Endothelial cell of umbilical vein (primary cell): ENCODE results near the gene PPP1R16B. TPM values are rescaled to one million over a fixed set of nuclear protein-coding genes. Genes with fewer than 3 reads are reported as not detected.

ENCODE experiments used
- BruUV-seq: library from RNA; stranded (reverse); fragments of 400-500 nt; replicated peaks from 2 replicates; lab custom pipeline; 2021; lab: Mats Ljungman, UMichigan
- CTCF ChIA-PET: fragments of 300-600, 350-600 bp; sonication (Branson Sonifier 250); formaldehyde crosslinking; loops from one replicate; lab custom pipeline; 2021; ENCODE audit warnings: antibody characterized with exemption, inconsistent platforms; lab: Charles Lee
- POLR2A ChIA-PET: fragments of 300-600, 350-600 bp; sonication (Branson Sonifier 250); formaldehyde crosslinking; loops from one replicate; lab custom pipeline; 2021; ENCODE audit warnings: antibody characterized with exemption, inconsistent platforms; lab: Charles Lee
- DNase-seq: peaks from one replicate; pipeline ENCODE4 v3.0.0-alpha.2; 2011; ENCODE audit warnings: low read depth, low spot score
- FAIRE-seq: peaks from 2 replicates; lab custom pipeline; 2011; peaks lifted over from hg19 to GRCh38; lab: Jason Lieb, UNC
- H2AFZ ChIP-seq: 2 replicates; pipeline ENCODE4 v1.6.0; 2012; ENCODE audit warnings: low read depth, low read length, control low read depth, inconsistent platforms
- H3K27ac ChIP-seq: 2 replicates; pipeline ENCODE4 v1.5.1; 2011; ENCODE audit warnings: low read depth, mild to moderate bottlenecking, control low read depth, low read length, moderate library complexity; ENCODE audit not compliant: insufficient read depth
- H3K27me3 ChIP-seq, 2 experiments: 2 replicates each; pipeline versions ENCODE4 v1.6.0 to v1.6.1; 2011; ENCODE audit warnings: low read length in 2 of 2, mixed read lengths in 1 of 2; ENCODE audit not compliant: control insufficient read depth in 2 of 2, insufficient read depth in 2 of 2
- H3K36me3 ChIP-seq, 2 experiments: 2 replicates in 1 of 2; 3 replicates in 1 of 2; pipeline ENCODE4 v1.5.1; 2011; ENCODE audit warnings: low read length in 2 of 2, mild to moderate bottlenecking in 1 of 2, moderate library complexity in 1 of 2; ENCODE audit not compliant: control insufficient read depth in 2 of 2, insufficient read depth in 2 of 2; ENCODE audit errors: extremely low read depth in 1 of 2
- H3K4me1 ChIP-seq: 3 replicates; pipeline ENCODE4 v1.5.1; 2011; ENCODE audit warnings: mild to moderate bottlenecking, low read length; ENCODE audit not compliant: control insufficient read depth, insufficient read depth; ENCODE audit errors: extremely low read depth
- H3K4me2 ChIP-seq: 2 replicates; pipeline ENCODE4 v1.6.1; 2011; ENCODE audit warnings: low read length, control low read depth, mixed read lengths; ENCODE audit not compliant: insufficient read depth
- H3K4me3 ChIP-seq, 3 experiments: fragments of 200-600 bp in 1 of 3; sonication (generic), shearing (Covaris generic) in 1 of 3; replicated peaks in 1 of 3; 2 replicates each; pipeline ENCODE4 v1.5.1; 2011 to 2016; ENCODE audit warnings: control low read depth in 3 of 3, low read length in 3 of 3, mild to moderate bottlenecking in 2 of 3, inconsistent platforms in 1 of 3, low read depth in 1 of 3, moderate library complexity in 1 of 3; ENCODE audit not compliant: insufficient read depth in 1 of 3
- H3K79me2 ChIP-seq: 2 replicates; pipeline ENCODE4 v1.6.0; 2012; ENCODE audit warnings: low read length, inconsistent platforms; ENCODE audit not compliant: control insufficient read depth, insufficient read depth
- H3K9ac ChIP-seq: replicated peaks from 2 replicates; pipeline ENCODE3; 2011; ENCODE audit warnings: low read length, control low read depth; ENCODE audit not compliant: insufficient read depth; ENCODE audit errors: extremely low read depth
- H3K9me1 ChIP-seq: replicated peaks from 3 replicates; pipeline ENCODE4 v1.6.0; 2011; ENCODE audit warnings: mild to moderate bottlenecking, low read length; ENCODE audit not compliant: control insufficient read depth, insufficient read depth; ENCODE audit errors: extremely low read depth
- H3K9me3 ChIP-seq: replicated peaks from 2 replicates; pipeline ENCODE4 v1.5.1; 2012; ENCODE audit warnings: low read length, inconsistent platforms; ENCODE audit not compliant: control insufficient read depth, insufficient read depth
- H4K20me1 ChIP-seq: replicated peaks from 2 replicates; pipeline ENCODE3; 2011; ENCODE audit warnings: mild to moderate bottlenecking, low read length; ENCODE audit not compliant: control insufficient read depth, insufficient read depth; ENCODE audit errors: extremely low read depth
- CTCF ChIP-seq, 2 donors: IDR thresholded peaks; 1 replicate in 1 of 2; 2 replicates in 1 of 2; pipeline ENCODE4 v1.5.1; 2011; ENCODE audit warnings: low read length in 2 of 2, mild to moderate bottlenecking in 2 of 2, moderate library complexity in 2 of 2, control low read depth in 1 of 2, inconsistent platforms in 1 of 2, low read depth in 1 of 2; ENCODE audit not compliant: insufficient read depth in 1 of 2; ENCODE audit errors: extremely low read depth in 1 of 2
- EZH2 ChIP-seq: IDR thresholded peaks from 2 replicates; pipeline ENCODE4 v1.6.1; 2012; ENCODE audit warnings: borderline replicate concordance, low read depth, mild to moderate bottlenecking, moderate library complexity, low read length, inconsistent platforms; ENCODE audit not compliant: severe bottlenecking
- FOS ChIP-seq: IDR thresholded peaks from 2 replicates; pipeline ENCODE4 v1.6.1; 2011; ENCODE audit warnings: mild to moderate bottlenecking, low read length, moderate library complexity, borderline replicate concordance; ENCODE audit not compliant: insufficient read depth
- GATA2 ChIP-seq: IDR thresholded peaks from 2 replicates; pipeline ENCODE4 v1.7.0; 2011; ENCODE audit warnings: low read depth, mild to moderate bottlenecking, moderate library complexity, mixed read lengths, low read length; ENCODE audit not compliant: insufficient read length, insufficient read depth
- JUN ChIP-seq: IDR thresholded peaks from 2 replicates; pipeline ENCODE4 v1.6.1; 2011; ENCODE audit warnings: borderline replicate concordance, low read depth; ENCODE audit not compliant: insufficient read length, insufficient read depth
- MAX ChIP-seq: IDR thresholded peaks from 2 replicates; pipeline ENCODE4 v1.6.1; 2011; ENCODE audit not compliant: insufficient read depth, insufficient read length
- MYC ChIP-seq: IDR thresholded peaks from one replicate; pipeline ENCODE4 v1.6.1; 2011; ENCODE audit warnings: mild to moderate bottlenecking, low read depth, low read length
- POLR2A ChIP-seq: IDR thresholded peaks from 2 replicates; pipeline ENCODE4 v1.6.1; 2012; ENCODE audit warnings: low read depth, mild to moderate bottlenecking, control low read depth, low read length
- POLR2AphosphoS5 ChIP-seq: IDR thresholded peaks from 2 replicates; pipeline ENCODE4 v1.6.1; 2012; ENCODE audit warnings: low read depth, mild to moderate bottlenecking, control low read depth, low read length, moderate library complexity; ENCODE audit not compliant: insufficient read depth
- dilution Hi-C: fragments of 300-500 bp; cut with MboI; formaldehyde crosslinking; loops from one replicate; pipeline ENCODE4 v1.15.0; 2019; ENCODE audit warnings: low sequenced_read_pairs; ENCODE audit not compliant: extremely low pct_ligation_motif_present
- intact Hi-C: fragments of 100-400 bp; cut with micrococcal nuclease; formaldehyde crosslinking; loops from one replicate; pipeline ENCODE4 v1.10.0; 2022
- polyA plus RNA-seq, 4 experiments: library from polyadenylated mRNA; depleted of rRNA in 3 of 4; stranded (reverse) in 3 of 4; unstranded in 1 of 4; fragments of >200 nt; gene quantifications; 2 replicates each; pipeline versions ENCODE4 v1.2.1 to v1.2.3, GENCODE V29; 2011 to 2012; ENCODE audit warnings: missing spikeins in 1 of 4
- total RNA-seq: library from RNA; stranded (reverse); gene quantifications from 2 replicates; pipeline ENCODE4 v1.2.3, GENCODE V29; 2021

The PPP1R16B gene
- total and polyA plus RNA-seq, 2 donors (not counting 3 experiments of a cell fraction or from before 2014, with no cell fraction given), result 34.7 to 68.1 TPM

DNA sequence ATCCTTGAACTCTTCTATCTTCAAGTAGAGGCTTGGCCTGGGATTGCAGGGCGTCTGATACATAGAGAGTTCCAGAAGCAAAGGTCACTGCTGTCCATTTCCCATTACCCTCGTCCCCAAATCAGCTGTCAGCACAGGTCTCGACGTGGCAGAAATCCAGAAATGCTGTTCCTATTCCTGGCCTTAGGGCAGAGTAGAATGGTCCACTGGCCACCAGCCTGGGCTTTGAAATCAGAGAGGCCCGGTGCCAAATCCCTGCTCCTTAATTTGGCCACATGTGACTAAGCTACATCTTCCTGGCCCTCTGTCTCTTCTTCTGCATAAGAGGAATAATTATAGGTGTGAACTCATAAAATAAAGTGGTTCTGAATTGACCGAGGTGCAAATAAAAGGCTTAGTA, 79.9 kb downstream of the PPP1R16B start:
- no peak for DNase-seq
- no peaks in the 10 kb centered on the region for H3K27me3 ChIP-seq
- no peaks in the 10 kb centered on the region for H3K9me3 ChIP-seq
- no peak overlapping the region for H3K4me3 ChIP-seq
- intact Hi-C loops, result no loop called here
- no peaks in the 10 kb centered on the region for H3K79me2 ChIP-seq
- dilution Hi-C loops, result no loop called here
- ChIA-PET POLR2A (no interaction called here), CTCF (interaction anchor here (0.8 kb wide), 1 partner anchor 10 kb away, joined by 3 read pairs; no protein-coding TSS in a partner anchor)
- FAIRE-seq, result no peak
- TF ChIP-seq MAX (no peak), JUN (no peak), EZH2 (no peak), MYC (no peak), POLR2A (no peak), POLR2AphosphoS5 (no peak), CTCF (IDR thresholded peaks at IDR 0.05; ENCODE audit: extremely low read depth in 1 of 2, insufficient read depth in 1 of 2, low read depth in 1 of 2, low read length in 2 of 2) (no peak), FOS (no peak), GATA2 (no peak)
- H3K27ac ChIP-seq, result no peak overlapping the region
- no peak overlapping the region for H2AFZ ChIP-seq
- no peaks in the 10 kb centered on the region for H3K9me1 ChIP-seq
- H3K9ac ChIP-seq, result no peak overlapping the region
- H4K20me1 ChIP-seq, result no peaks in the 10 kb centered on the region
- BruUV-seq, result no TSS peak
- peaks cover 6% of the 10 kb centered on the region for H3K4me1 ChIP-seq
- no peak overlapping the region for H3K4me2 ChIP-seq
- peaks cover 0 to 14% of the 10 kb centered on the region in 2 experiments for H3K36me3 ChIP-seq
